ENCODE measurements around the gene ALAS2.
"Not testable (repeated sequence)": the region's sequence is repeated elsewhere in the genome, so short reads cannot be mapped to it uniquely, and the experiment has no call there.

DNA sequence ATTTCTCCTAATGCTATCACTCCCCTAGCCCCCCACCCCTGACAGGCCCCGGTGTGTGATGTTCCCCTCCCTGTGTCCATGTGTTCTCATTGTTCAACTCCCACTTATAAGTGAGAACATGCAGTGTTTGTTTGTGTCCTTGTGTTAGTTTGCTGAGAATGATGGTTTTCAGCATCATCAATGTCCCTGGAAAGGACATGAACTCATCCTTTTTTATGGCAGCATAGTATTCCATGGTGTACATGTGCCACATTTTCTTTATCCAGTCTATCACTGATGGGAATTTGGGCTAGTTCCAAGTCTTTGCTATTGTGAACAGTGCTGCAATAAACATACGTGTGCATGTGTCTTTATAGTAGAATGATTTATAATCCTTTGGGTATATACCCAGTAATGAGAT is 36.4 kb upstream of the ALAS2 start:
- TF ChIP-seq, protein P1, sequence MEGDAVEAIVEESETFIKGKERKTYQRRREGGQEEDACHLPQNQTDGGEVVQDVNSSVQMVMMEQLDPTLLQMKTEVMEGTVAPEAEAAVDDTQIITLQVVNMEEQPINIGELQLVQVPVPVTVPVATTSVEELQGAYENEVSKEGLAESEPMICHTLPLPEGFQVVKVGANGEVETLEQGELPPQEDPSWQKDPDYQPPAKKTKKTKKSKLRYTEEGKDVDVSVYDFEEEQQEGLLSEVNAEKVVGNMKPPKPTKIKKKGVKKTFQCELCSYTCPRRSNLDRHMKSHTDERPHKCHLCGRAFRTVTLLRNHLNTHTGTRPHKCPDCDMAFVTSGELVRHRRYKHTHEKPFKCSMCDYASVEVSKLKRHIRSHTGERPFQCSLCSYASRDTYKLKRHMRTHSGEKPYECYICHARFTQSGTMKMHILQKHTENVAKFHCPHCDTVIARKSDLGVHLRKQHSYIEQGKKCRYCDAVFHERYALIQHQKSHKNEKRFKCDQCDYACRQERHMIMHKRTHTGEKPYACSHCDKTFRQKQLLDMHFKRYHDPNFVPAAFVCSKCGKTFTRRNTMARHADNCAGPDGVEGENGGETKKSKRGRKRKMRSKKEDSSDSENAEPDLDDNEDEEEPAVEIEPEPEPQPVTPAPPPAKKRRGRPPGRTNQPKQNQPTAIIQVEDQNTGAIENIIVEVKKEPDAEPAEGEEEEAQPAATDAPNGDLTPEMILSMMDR (IDR thresholded peaks at IDR 0.05), result not testable (repeated sequence)
- not testable (repeated sequence) for TF ChIP-seq POLR2A, POLR2AphosphoS5 (IDR thresholded peaks at IDR 0.05)
